HT1080 (cell line): ENCODE data around the gene TEX53. TPM values are rescaled to one million over a fixed set of nuclear protein-coding genes. Genes with fewer than 3 reads are reported as not detected.

ENCODE experiments used
- DNase-seq: peaks from one replicate; pipeline ENCODE4 v3.0.0-alpha.2; 2015; ENCODE audit warnings: low read depth
- polyA plus RNA-seq, 2 experiments: library from polyadenylated mRNA; depleted of rRNA; stranded (reverse); fragments of >200 nt; gene quantifications; 2 replicates each; pipeline ENCODE4 v1.2.3, GENCODE V29; 2015
- total RNA-seq: library from RNA; depleted of rRNA; stranded (reverse); fragments of >200 nt; shearing (Covaris generic); gene quantifications from 2 replicates; pipeline ENCODE4 v1.2.3, GENCODE V29; 2014; rRNA removed

Gene TEX53
- total RNA-seq, result not detected in 2 replicates
- polyA plus RNA-seq (2015; cell fraction: cytosol; rRNA removed), result not detected in 2 replicates
- polyA plus RNA-seq (2015; cell fraction: nucleus; rRNA removed), result not detected in 2 replicates

DNA sequence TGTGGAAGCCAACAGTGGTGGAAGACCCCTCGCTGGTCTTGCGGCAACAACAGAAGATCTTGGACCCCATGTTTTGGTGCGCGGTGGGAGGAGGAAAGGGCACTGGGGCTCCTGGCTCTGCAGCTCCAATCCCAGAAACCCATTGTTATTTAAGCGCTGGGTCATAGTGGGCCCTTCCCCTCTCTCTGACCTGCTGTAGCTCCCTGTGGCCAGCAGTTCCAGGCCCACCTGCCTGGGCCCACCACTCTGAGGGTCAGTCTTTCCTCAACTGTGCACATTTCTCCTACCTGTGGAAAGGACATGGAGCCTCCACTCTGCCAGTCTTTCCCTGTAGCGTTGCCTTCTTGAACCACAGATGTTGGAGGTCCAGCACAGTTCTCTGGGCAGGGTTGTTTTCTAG, at the start of gene TEX53:
TEX53 (minus strand) TSS at position 101 of the 400 bp plus-strand sequence; CDS start at position 70, 31 bp downstream.
- DNase-seq, result no peak

DNA sequence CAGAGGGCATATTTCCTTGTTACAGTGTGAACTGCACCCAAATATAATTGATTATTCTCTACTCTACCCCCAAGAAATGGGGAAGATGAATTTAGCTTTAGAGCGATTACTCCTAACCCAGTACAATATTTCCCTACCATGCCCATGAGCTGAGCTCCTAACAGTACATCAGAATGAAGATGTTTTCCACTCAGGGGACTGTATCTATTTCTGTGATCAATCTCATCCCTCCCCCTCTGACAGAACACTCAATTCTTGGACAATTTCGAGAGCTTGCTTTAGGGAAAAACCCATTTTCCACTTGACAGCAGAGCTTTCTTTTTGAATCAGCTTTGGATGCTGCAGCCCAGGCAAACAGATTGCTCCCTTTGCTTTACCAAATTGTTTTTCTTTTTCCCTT, 49.1 kb upstream of the TEX53 start:
- DNase-seq, result no peak

DNA sequence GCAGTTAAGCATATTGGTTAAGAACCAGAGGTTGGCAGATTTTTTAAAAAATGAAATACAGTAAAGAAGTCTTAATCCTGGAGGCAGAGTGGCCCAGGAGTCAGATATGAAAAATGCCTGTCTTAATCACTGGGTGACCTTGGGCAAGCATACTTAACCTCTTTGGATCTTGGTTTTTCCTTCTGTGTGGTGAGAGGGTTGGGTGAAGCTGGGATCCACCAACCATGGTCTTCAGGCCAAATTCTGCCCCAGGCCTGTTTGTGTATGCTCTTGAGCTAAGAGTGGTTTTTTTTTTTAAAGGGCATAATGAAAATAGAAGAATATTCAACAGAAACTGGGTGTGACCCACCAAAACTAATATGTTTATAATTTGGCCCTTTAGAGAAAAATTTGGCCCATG, 44.4 kb upstream of the TEX53 start:
- DNase-seq, result no peak

DNA sequence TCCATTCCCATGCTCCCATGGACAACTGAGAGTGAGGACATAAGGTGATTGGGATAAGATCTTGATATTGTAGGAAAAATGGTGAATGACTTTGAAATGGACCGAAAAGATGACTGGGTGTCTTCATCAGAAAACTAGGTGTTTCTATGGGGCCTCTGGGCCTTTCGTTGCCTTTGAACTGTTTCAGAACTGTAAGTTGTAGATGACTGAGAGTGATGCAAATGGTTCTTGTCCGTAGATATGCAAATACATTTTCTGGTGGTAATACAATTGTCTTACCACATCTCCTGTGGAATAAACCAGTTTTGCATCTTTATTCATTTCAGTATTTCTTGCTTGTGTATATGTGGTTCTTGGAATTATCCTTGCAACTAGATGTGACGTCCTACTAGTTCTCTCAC, 40.3 kb upstream of the TEX53 start:
- no peak for DNase-seq

DNA sequence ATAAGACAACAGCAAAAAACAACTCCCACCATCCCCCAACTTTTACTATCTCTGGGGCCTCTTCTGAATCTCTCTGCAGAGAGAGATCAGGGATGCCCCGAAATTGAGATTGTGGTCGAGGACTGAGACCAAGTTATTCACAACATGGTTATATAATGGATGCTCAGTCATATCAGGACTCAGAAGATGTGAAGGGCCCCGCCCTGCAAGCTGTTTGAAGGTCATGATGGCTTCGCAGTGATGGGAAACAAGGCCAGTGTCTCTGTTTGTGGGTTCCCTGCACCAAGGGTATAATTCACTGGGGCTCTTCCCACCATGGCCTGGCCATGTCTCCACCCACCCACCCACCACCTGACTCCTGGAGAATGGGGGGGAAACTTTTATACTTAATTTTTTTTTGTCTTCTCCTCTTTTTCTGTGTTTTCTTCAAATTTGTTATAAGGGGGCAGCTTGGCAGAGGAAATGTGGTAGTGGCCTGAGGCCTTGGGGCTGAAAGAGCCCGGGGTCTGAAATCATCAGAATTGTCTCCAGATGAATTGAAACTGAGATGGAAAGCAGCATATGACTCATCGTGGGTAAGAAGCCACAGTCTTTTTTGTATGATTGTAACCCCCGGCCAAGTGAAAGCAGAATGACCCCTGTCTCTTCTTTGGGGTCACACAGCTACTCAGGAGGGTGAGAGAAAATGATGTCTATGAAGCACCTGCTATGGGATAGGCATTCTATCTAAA, 39.4 kb upstream of the TEX53 start:
- peak; percentile 74 for DNase-seq

DNA sequence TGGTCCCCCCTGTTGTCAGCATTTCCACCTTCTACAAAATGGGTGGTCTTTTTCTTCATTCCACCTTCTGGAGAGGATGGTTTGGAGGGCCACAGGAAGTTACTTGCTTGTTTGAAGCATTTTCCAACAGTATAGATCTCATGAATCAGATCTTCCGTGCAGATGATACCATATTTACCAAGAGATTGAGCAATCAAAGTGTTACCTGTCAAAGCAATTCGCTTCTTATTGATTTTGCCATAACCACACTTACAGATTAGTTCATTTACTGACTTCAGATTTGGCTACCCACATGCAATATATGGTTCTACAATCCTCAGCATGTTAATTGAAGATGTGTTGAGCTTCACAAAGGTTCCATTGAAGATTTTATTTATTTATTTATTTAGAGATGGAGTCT, 38.3 kb upstream of the TEX53 start:
- DNase-seq, result no peak

DNA sequence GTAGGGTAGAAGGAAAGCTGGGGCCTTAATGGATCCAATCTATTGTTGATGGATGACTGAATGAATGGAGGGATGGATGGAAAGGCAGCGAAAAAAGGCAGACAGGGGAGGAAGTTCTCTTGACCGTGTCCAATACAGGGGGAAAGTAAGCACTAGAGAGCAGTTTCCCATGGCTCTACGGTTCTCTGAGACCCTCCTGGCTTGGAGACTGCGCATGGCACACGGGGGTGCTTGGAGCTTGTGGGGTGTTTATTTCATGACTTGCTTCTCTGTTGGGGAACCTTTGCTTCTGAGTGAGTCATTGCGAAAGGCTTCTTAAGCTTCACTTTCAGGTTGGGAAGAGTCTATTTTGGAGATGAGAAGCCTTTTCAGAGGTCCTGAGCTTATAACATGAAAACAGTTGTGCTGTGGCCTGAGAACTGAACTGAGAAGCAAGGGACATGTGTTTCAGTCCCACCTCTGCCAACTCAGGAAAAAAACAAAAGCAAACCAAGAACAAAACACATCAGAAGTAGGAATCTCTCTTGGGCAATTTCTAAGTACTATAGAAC, 37.2 kb upstream of the TEX53 start:
- DNase-seq, result no peak

DNA sequence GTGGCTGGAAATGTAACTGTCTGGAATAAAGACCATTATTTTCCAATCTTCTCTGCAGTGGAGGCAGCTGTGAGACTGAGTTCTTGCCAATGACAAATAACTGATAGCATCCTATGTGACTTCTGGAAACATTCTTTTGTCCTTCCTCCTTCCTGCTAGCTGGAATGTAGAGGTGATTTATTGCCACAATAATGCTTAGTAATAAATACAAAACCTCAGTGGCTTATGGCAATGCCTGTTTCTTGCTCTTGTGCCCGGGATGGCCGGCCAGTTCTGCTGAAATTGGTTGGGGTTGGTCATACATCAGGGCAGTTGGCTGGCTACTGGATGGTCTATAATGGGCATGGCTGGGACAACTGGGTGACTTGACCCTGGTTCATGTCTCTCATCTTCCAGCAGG, 36.5 kb upstream of the TEX53 start:
- DNase-seq, result peak; percentile 42

DNA sequence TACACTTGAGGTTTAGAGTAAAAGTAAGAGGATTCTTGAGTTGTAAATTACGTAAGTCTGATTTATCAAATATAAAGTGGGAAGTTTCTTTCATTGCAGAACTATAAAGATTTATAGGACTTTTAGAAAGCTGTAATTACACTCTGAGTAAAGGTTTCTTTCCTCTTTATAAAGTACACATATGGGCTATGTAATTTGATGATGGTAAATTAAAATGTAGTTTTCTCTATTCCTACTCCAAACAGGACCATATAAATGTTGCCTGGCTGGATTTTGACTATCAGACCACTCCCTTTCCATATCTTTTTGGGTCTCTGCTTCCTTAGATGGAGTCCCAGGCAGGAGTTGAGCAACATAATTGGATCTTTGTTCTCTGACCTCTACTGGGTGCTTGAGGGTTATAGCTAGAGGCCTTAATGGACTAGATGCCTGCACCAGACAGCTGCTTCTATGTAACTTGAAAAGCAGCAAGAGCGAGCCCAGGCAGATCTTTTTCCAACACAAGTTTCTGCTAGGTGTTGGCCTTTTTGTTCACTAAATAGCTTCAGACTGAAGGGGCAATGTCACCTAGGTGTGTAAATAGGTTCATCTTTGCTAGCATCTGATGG, 35.7 kb upstream of the TEX53 start:
- DNase-seq, result no peak

DNA sequence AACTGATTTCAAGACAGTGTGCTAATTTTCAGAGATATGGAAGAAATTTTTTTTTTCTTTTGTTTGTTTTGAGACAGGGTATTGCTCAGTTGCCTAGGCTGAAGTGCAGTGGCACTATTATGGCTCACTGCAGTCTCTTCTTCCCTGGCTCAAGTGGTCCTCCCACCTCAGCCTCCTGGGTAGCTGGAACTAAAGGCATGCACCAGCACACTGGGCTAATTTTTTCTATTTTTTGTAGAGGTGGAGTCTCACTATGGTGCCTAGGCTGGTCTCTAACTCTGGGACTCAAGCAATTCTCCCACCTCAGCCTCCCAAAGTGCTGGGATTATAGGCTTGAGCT, 34.3 kb upstream of the TEX53 start:
- DNase-seq, result no peak

DNA sequence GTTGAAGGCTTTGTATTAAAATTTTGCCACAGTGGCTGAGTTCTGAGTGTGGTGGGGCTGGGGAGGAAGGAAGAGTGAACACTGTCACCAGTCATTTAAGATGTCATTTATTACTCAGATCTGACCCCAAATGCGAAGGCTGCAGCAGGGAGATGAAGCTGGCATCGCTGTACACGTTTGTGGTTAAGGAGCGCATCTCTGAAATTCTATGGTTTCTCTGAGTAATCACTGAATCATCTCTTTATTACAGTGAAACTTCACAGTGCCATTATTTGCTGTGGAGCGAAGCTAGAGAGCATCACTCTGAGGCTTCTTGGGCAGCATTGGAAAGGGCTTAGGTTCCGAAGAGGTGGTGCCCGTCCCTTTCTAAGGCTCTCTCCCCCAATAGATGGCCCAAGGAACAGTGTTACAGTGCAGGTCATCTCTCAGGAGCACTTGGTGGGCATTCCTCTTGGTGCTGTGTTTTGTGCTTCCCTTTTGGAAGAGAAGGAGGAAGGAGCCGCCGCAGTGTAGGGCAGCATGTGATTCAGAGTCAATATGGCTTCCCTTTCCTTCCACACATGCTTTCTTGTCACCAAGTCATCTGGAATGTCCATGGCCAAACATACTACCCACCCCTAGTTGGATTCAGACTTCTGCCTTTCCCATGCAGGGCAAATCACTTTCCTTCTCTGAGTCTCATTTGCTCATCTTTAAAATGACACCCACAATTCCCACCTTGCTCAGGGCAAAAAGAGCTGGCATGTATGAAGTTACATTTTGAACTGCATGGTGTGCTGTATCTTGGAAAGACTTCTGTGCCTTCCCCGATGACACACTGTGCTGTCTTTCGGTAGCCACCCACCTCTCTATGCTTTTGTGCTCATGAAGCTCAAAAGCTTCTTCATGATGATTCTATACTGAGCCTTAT, 33.7 kb upstream of the TEX53 start:
- DNase-seq, result peak; percentile 97

DNA sequence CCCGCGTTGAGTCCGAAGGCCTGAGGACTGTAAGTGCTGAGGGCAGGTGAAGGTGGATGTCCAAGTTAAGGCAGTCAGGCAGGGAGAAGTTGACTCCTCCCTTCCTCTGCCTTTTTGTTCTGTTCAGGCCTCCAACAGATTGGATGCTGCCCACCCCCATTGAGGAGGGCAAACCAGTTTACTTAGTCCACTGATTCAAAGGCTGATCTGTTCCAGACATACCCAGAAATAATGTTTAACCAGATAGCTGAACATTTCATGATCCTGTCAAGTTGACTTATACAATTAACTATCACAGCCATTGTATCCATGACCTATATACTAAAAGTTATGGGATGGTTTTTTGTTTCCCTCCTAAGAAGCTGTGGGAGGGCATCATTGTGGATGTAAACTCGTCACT, 32.7 kb upstream of the TEX53 start:
- DNase-seq, result peak; percentile 18

DNA sequence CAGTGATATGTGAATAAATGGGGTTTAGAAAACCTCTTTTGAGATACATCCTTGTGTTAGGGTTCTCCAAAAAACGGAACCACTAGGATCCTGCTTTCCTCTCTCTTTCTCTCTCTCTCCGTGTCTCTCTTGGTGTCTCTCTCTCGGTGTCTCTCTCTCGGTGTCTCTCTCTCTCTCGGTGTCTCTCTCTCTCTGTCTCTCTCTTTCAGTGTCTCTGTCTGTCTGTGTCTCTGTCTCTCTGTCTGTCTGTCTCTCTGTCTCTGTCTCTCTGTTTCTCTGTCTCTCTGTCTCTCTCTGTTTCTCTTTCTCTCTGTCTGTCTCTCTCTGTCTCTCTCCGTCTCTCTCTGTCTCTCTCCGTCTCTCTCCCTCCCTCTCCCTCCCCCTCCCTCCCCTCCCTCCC, 32.2 kb upstream of the TEX53 start:
- no peak for DNase-seq

DNA sequence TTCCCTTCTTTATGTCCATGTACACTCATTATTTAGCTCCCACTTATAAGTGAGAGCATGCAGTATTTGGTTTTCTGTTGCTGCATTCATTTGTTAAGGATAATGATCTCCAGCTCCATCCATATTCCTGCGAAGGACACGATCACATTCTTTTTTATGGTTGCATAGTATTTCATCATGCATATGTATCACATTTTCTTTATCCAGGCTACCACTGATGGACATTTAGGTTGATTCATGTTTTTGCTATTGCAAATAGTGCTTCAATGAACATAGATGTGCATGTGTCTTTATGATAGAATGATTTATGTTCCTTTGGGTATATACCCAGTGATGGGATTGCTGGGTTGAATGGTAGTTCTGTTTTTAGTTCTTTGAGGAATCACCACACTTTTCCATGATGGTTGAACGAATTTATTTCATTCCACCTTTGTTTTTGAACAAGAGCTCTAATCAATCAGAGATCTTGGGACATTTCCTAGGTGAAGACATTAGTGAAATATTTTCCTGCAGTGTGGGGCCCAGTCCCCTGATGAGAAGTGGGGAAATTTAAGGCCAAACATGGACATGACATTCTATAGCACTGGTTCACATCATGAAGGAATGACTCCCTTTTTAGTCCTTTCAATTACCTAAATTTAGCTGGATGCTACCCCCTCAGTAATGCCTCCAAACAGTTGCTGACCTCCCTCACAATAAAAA, 31.5 kb upstream of the TEX53 start:
- DNase-seq, result no peak

DNA sequence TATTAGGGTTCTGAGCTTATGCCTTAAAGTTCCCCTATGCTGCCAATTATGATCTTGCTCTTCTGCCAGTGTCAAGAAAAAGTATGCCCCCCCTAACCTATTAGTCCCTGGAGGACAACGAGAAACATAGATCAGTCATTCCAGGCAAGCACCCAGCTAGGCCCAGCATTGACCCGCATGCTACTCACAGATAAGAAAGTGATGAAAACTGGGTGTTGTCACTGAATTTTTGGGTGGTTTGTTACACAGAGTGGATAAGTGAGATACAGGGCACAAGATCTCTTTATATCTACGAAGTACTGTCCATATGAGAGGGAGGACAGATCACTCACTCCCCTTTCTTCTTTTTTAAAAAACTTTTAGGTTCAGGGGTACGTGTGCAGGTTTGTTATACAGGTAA, 30.8 kb upstream of the TEX53 start:
- DNase-seq, result no peak

DNA sequence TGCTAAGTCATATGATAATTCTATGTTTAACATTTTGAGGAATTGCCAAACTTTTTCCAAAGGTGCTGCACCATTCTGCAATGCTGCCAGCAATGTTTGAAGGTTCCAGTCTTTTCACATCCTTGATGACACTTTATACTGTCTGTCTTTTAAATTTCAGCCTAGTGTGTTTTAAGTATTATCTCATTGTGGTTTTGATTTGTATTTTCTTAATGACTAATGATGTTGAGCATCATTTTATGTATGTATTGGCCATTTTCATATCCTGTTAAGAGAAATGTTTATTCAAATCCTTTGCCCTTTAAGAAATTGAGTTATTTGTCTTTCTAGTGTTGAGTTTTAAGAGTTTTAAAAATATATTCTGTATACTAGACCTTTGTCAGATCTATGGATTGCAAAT, 29.4 kb upstream of the TEX53 start:
- DNase-seq, result peak; percentile 75

DNA sequence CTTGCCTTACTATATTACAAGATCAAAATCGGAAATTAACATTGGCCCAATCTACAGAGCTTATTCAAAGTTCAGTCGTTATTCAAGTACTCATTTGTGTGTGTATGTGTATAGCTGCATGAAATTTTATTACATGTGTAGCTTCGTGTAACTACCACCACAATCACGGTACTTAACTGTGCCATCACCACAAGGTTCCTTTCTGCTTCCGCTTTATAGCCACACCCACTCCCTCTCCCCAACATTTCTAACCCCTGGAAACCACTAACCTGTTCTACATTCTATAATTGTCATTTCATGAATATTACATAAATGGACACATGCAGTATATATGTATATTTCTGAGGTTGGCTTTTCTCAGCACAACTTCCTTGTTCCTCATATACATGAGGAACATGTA, 28.3 kb upstream of the TEX53 start:
- no peak for DNase-seq

DNA sequence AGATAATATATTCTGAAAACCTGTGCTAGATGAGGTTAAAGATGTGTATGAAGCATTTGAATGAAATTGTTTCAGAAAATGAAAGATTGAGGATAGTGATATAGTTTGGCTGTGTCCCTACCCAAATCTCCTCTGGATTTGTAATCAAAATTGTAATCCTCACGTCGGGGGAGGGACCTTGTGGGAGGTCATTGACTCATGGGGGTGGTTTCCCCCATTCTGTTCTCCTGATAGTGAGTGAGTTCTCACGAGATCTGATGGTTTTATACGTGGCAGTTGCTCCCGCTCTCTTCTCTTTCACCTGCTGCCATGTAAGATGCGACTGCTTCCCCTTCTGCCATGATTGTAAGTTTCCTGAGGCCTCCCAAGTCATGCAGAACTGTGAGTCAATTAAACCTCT, 26.4 kb upstream of the TEX53 start:
- DNase-seq, result no peak

DNA sequence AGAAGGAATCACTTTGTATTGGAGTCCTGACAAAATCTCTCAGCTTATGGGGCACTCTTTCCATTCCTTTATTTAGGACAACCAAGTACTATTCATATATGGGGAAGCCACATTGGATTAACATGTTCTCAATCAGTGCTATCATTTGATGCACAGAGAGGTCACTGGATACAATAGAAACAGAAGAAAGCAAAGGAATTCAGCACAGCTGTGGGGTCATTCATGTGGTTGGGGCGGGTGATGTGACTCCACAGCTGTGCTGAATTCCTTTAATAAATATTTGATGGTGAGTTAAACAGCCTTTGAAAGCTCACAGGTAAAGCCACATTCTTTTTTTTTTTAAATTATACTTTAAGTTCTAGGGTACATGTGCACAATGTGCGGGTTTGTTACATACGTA, 25.2 kb upstream of the TEX53 start:
- no peak for DNase-seq

DNA sequence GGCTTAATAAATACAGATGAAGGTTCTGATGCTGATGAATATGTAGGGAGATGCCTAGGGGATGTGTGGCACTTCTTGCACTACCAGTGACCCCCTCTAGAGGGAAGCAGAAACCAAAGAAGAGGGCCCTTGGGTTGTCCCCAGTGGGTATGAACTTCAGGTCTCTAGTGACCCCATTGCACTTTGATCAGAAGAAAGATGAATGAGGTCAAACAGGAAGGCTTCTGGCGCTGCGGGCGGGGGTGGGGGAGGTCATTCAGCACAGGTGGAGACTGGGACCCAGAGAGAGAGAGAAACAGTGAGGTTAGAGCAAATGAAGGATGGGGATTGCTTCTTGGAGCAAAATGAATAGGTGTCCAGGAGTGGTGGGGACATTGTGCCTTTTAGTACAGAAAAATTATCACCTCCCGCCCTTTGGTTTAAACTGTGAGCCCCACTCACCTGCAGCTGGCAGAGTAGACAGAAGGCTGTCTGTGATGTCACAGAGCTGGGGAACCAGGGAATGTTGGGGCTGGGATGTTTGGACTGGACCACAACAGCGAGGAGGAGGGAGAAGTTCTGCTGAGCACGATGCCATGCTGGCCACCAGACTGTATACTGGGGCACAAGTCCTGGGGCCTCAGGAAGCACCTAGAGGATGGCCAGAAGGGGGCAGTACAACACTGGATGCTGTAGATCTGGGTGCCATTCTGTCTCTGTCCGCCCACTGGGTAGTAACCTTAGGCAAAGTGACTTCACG, 24.2 kb upstream of the TEX53 start, which contains the start of gene TEX48:
TEX48 (minus strand) TSS at position 599 of the 739 bp plus-strand sequence. CDS start 10,469 bp downstream, outside the sequence.
- peak; percentile 61 for DNase-seq
